Measurements from ENCODE around the gene GNL3L.

DNA sequence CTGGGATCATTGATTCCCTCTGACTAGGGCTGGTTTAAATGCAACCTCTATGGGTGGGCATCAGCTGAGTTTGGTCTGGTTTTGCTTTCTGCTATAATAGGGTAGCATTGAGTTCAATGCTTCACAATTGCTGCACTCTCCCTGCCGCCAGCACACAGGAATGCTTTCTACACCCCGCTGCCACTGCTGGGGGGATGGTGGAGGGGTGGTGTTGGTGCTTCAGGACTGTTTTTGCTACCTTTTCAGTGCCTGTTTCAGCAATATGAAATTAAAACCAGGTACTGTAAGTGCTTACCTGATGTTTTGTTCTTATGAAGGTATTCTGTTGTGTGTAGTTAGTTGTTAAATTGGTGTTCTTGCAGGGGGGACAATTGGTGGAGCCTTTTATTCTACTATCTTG, 67.7 kb downstream of the GNL3L start:
- no peak for TF ChIP-seq POLR2AphosphoS5 (IDR thresholded peaks at IDR 0.05; ENCODE audit: control insufficient read depth, insufficient read depth, low read depth, low read length)
- TF ChIP-seq ZFPM2 (CRISPR knock-in tag; IDR thresholded peaks at IDR 0.05), result no peak
- TF ChIP-seq, protein P1, sequence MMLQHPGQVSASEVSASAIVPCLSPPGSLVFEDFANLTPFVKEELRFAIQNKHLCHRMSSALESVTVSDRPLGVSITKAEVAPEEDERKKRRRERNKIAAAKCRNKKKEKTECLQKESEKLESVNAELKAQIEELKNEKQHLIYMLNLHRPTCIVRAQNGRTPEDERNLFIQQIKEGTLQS (IDR thresholded peaks at IDR 0.05), result no peak
- TF ChIP-seq, protein P1 (CRISPR knock-in tag; conservative IDR thresholded peaks at IDR 0.05), result no peak
- TF ChIP-seq RNF219 (CRISPR knock-in tag; IDR thresholded peaks at IDR 0.05), result no peak
- TF ChIP-seq, protein P2, sequence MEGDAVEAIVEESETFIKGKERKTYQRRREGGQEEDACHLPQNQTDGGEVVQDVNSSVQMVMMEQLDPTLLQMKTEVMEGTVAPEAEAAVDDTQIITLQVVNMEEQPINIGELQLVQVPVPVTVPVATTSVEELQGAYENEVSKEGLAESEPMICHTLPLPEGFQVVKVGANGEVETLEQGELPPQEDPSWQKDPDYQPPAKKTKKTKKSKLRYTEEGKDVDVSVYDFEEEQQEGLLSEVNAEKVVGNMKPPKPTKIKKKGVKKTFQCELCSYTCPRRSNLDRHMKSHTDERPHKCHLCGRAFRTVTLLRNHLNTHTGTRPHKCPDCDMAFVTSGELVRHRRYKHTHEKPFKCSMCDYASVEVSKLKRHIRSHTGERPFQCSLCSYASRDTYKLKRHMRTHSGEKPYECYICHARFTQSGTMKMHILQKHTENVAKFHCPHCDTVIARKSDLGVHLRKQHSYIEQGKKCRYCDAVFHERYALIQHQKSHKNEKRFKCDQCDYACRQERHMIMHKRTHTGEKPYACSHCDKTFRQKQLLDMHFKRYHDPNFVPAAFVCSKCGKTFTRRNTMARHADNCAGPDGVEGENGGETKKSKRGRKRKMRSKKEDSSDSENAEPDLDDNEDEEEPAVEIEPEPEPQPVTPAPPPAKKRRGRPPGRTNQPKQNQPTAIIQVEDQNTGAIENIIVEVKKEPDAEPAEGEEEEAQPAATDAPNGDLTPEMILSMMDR (IDR thresholded peaks at IDR 0.05 in 2 of 3, conservative IDR thresholded peaks at IDR 0.05 in 1 of 3; ENCODE audit: insufficient read depth in 2 of 3, low read depth in 1 of 3, low read length in 3 of 3), result no peak
- TF ChIP-seq HDAC6 (IDR thresholded peaks at IDR 0.05; ENCODE audit: low read depth, low read length), result no peak
- no peak for TF ChIP-seq ZNF639 (CRISPR knock-in tag; conservative IDR thresholded peaks at IDR 0.05 in 1 of 2, IDR thresholded peaks at IDR 0.05 in 1 of 2)
